ENCODE measurements around the gene SUPT20H. TPM values are rescaled to one million over a fixed set of nuclear protein-coding genes. Genes with fewer than 3 reads are reported as not detected.

Gene SUPT20H
- total and polyA plus RNA-seq, 2 donors (not counting 3 experiments of a cell fraction or from before 2014, with no cell fraction given): 47.2 to 70.7 TPM

DNA sequence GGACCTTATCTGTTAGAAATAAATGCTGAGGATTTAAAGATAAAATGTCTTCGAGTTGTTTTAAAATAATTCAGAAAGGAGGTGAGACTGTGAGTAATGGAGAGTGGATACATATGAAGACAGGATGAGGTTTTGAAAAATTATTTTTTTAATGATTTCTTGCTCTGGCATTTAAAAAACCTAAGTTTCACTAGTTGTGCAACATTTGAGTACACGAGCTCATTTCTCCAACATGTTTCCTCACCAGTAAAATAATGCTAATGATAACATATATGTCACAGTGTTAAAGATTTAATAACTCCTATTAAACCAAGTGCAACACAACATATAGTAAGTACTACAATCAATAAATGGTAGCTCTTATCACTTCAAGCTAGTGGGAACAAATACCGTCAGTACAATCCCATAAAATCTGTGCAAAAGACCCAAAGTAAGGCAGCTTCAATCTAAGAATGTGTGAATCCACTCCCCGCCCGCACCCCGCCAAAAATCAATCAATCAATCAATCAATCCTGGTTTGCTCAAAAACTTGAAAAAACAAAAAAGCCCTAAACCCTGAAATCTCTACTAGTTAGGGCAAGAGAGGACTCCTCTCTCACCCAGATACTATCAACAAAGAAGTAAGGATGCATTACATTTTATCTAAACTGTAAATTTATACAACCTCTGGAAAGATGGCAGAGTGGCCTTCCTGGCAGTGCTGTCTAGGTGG, 61.6 kb downstream of the SUPT20H start:
- H4K20me1 ChIP-seq (replicated peaks; ENCODE audit: control insufficient read depth, extremely low read depth, insufficient read depth, low read length): no peaks in the 10 kb centered on the region
- no peak overlapping the region for H2AFZ ChIP-seq (ENCODE audit: low read depth, low read length)
- intact Hi-C loops (cut with micrococcal nuclease): loop anchor here (2.0 kb wide), 1 partner anchor 77 kb away; the partner anchor contains the start of gene SMAD9
- H3K9me3 ChIP-seq (replicated peaks; ENCODE audit: control insufficient read depth, insufficient read depth, low read length): no peaks in the 10 kb centered on the region
- dilution Hi-C loops (cut with MboI; ENCODE audit: extremely low pct_ligation_motif_present, low sequenced_read_pairs): loop anchor here (25.0 kb wide), 1 partner anchor 136 kb away; no protein-coding TSS in a partner anchor
- H3K4me2 ChIP-seq (ENCODE audit: insufficient read depth, low read length): peak overlapping the region; percentile 66
- DNase-seq (ENCODE audit: low read depth, low spot score) (no peak), FAIRE-seq (no peak)
- peak overlapping the region; percentile 94 for H3K27ac ChIP-seq (ENCODE audit: insufficient read depth, low read depth, low read length)
- BruUV-seq (replicated peaks): no TSS peak
- ChIA-PET CTCF (interaction anchor here (1.3 kb wide), 1 partner anchor 15 kb away, joined by 3 read pairs; no protein-coding TSS in a partner anchor), POLR2A (no interaction called here)
- no peaks in the 10 kb centered on the region for H3K27me3 ChIP-seq (ENCODE audit: control insufficient read depth in 2 of 2, insufficient read depth in 2 of 2, low read length in 2 of 2)
- peaks cover 58% of the 10 kb centered on the region for H3K79me2 ChIP-seq (ENCODE audit: control insufficient read depth, insufficient read depth, low read length)
- TF ChIP-seq JUN (IDR thresholded peaks at IDR 0.05; ENCODE audit: borderline replicate concordance, insufficient read depth, insufficient read length, low read depth): no peak
- TF ChIP-seq GATA2 (IDR thresholded peaks at IDR 0.05; ENCODE audit: insufficient read depth, insufficient read length, low read depth, low read length): no peak
- TF ChIP-seq POLR2AphosphoS5 (IDR thresholded peaks at IDR 0.05; ENCODE audit: insufficient read depth, low read depth, low read length): no peak
- TF ChIP-seq MAX (IDR thresholded peaks at IDR 0.05; ENCODE audit: insufficient read depth, insufficient read length): no peak
- no peak for TF ChIP-seq FOS (IDR thresholded peaks at IDR 0.05; ENCODE audit: borderline replicate concordance, insufficient read depth, low read length)
- TF ChIP-seq POLR2A (IDR thresholded peaks at IDR 0.05; ENCODE audit: low read depth, low read length): no peak
- no peak for TF ChIP-seq MYC (IDR thresholded peaks at IDR 0.05; ENCODE audit: low read depth, low read length)
- TF ChIP-seq EZH2 (IDR thresholded peaks at IDR 0.05; ENCODE audit: borderline replicate concordance, low read depth, low read length, severe bottlenecking): no peak
- TF ChIP-seq, protein P1, sequence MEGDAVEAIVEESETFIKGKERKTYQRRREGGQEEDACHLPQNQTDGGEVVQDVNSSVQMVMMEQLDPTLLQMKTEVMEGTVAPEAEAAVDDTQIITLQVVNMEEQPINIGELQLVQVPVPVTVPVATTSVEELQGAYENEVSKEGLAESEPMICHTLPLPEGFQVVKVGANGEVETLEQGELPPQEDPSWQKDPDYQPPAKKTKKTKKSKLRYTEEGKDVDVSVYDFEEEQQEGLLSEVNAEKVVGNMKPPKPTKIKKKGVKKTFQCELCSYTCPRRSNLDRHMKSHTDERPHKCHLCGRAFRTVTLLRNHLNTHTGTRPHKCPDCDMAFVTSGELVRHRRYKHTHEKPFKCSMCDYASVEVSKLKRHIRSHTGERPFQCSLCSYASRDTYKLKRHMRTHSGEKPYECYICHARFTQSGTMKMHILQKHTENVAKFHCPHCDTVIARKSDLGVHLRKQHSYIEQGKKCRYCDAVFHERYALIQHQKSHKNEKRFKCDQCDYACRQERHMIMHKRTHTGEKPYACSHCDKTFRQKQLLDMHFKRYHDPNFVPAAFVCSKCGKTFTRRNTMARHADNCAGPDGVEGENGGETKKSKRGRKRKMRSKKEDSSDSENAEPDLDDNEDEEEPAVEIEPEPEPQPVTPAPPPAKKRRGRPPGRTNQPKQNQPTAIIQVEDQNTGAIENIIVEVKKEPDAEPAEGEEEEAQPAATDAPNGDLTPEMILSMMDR (IDR thresholded peaks at IDR 0.05; ENCODE audit: extremely low read depth in 1 of 2, insufficient read depth in 1 of 2, low read depth in 1 of 2, low read length in 2 of 2): no peak
- H3K4me3 ChIP-seq (replicated peaks in 1 of 3; ENCODE audit: insufficient read depth in 1 of 3, low read depth in 1 of 3, low read length in 3 of 3): peak overlapping the region; percentile 89 to 97 (median 94)
- H3K4me1 ChIP-seq (ENCODE audit: control insufficient read depth, extremely low read depth, insufficient read depth, low read length): peaks cover 21% of the 10 kb centered on the region
- no peaks in the 10 kb centered on the region for H3K9me1 ChIP-seq (replicated peaks; ENCODE audit: control insufficient read depth, extremely low read depth, insufficient read depth, low read length)
- peaks cover 4 to 12% of the 10 kb centered on the region in 2 experiments for H3K36me3 ChIP-seq (ENCODE audit: control insufficient read depth in 2 of 2, extremely low read depth in 1 of 2, insufficient read depth in 2 of 2, low read length in 2 of 2)
- peak overlapping the region; percentile 98 for H3K9ac ChIP-seq (replicated peaks; ENCODE audit: extremely low read depth, insufficient read depth, low read length)
